HepG2 (cell line): Measurements from ENCODE around the gene MAP4K3. TPM values are rescaled to one million over a fixed set of nuclear protein-coding genes. Genes with fewer than 3 reads are reported as not detected.
A peak's percentile ranks its signal among the peaks of the same experiment; 100 is the strongest.

ENCODE experiments used
- ARID3A ChIP-seq: IDR thresholded peaks from 2 replicates; pipeline ENCODE4 v1.6.1; 2012; ENCODE audit warnings: low read depth, low read length, improper control_type of control experiment
- FOSL2 ChIP-seq: sonication (generic); formaldehyde crosslinking; IDR thresholded peaks from 2 replicates; pipeline ENCODE4 v1.4.0; 2020; ENCODE audit warnings: missing genetic modification reagents
- MAF1 ChIP-seq: sonication (generic); formaldehyde crosslinking; IDR thresholded peaks from 2 replicates; pipeline ENCODE4 v1.5.0; 2020; ENCODE audit warnings: missing genetic modification reagents, borderline replicate concordance
- TBX2 ChIP-seq: sonication (generic); formaldehyde crosslinking; IDR thresholded peaks from 2 replicates; pipeline ENCODE4 v1.5.0; 2020; ENCODE audit warnings: missing genetic modification reagents, mild to moderate bottlenecking, borderline replicate concordance
- TEAD3 ChIP-seq: optimal IDR thresholded peaks from 2 replicates; pipeline ENCODE3; 2016; ENCODE audit warnings: borderline replicate concordance
- THYN1 ChIP-seq: sonication (generic); formaldehyde crosslinking; IDR thresholded peaks from 2 replicates; pipeline ENCODE4 v1.8.1; 2023; ENCODE audit warnings: low read depth, mild to moderate bottlenecking, moderate library complexity, missing genetic modification reagents, borderline replicate concordance
- TOE1 ChIP-seq: sonication (generic); formaldehyde crosslinking; IDR thresholded peaks from 2 replicates; pipeline ENCODE4 v1.4.0; 2020; ENCODE audit warnings: mild to moderate bottlenecking, missing genetic modification reagents
- ZBTB3 ChIP-seq: sonication (generic); formaldehyde crosslinking; IDR thresholded peaks from 2 replicates; pipeline ENCODE4 v1.4.0; 2020; ENCODE audit warnings: low read depth, mild to moderate bottlenecking, moderate library complexity, missing genetic modification reagents, borderline replicate concordance
- ZMYM2 ChIP-seq: sonication (generic); formaldehyde crosslinking; IDR thresholded peaks from 2 replicates; pipeline ENCODE4 v1.8.0; 2022; ENCODE audit warnings: mild to moderate bottlenecking, missing genetic modification reagents
- ZNF20 ChIP-seq: sonication (generic); formaldehyde crosslinking; IDR thresholded peaks from 2 replicates; pipeline ENCODE4 v1.4.0; 2020; ENCODE audit warnings: mild to moderate bottlenecking, moderate library complexity, missing genetic modification reagents
- ZNF225 ChIP-seq: sonication (generic); formaldehyde crosslinking; IDR thresholded peaks from 2 replicates; pipeline ENCODE4 v1.4.0; 2020; ENCODE audit warnings: mild to moderate bottlenecking, missing genetic modification reagents
- ZNF260 ChIP-seq: sonication (generic); formaldehyde crosslinking; IDR thresholded peaks from 2 replicates; pipeline ENCODE4 v1.4.0; 2020; ENCODE audit warnings: missing genetic modification reagents, low read depth, mild to moderate bottlenecking, borderline replicate concordance
- ZNF768 ChIP-seq: sonication (generic); formaldehyde crosslinking; IDR thresholded peaks from 2 replicates; pipeline ENCODE4 v1.4.0; 2020; ENCODE audit warnings: missing genetic modification reagents
- ZNF773 ChIP-seq: sonication (generic); formaldehyde crosslinking; IDR thresholded peaks from 2 replicates; pipeline ENCODE4 v1.4.0; 2020; ENCODE audit warnings: missing genetic modification reagents, borderline replicate concordance
- polyA plus RNA-seq, 8 experiments: library from polyadenylated mRNA; depleted of rRNA in 3 of 8; stranded (reverse) in 7 of 8; unstranded in 1 of 8; fragments of >200 nt; fragmentation: Illumina TruSeq in 4 of 8; extraction: Trizol in 4 of 8; gene quantifications; 2 replicates each; pipeline versions ENCODE4 v1.2.1 to v1.2.3, GENCODE V29; 2011 to 2016; ENCODE audit warnings: low read depth in 4 of 8, missing spikeins in 1 of 8, mixed read lengths in 1 of 8; ENCODE audit not compliant: insufficient read depth in 1 of 8
- total RNA-seq, 5 experiments: library from RNA; depleted of rRNA; stranded (reverse); fragments of >200 nt; fragmentation: Illumina TruSeq; extraction: Trizol; gene quantifications; 2 replicates each; pipeline ENCODE4 v1.2.3, GENCODE V29; 2016; ENCODE audit warnings: low read depth in 1 of 5
- TF ChIP-seq, protein P1 (sequence below): sonication (generic); formaldehyde crosslinking; IDR thresholded peaks from 2 replicates; pipeline ENCODE4 v1.4.0; 2020; ENCODE audit warnings: mild to moderate bottlenecking, missing genetic modification reagents, borderline replicate concordance
- TF ChIP-seq, protein P2 (sequence below): fragments of 450-650 bp; IDR thresholded peaks from 2 replicates; pipeline ENCODE4 v1.6.1; 2017; ENCODE audit warnings: mild to moderate bottlenecking

The MAP4K3 gene
- total and polyA plus RNA-seq, 2 of the 13 experiments (the other 11 are each of a cell fraction or from before 2014, with no cell fraction given): 45.9 to 53.2 TPM

DNA sequence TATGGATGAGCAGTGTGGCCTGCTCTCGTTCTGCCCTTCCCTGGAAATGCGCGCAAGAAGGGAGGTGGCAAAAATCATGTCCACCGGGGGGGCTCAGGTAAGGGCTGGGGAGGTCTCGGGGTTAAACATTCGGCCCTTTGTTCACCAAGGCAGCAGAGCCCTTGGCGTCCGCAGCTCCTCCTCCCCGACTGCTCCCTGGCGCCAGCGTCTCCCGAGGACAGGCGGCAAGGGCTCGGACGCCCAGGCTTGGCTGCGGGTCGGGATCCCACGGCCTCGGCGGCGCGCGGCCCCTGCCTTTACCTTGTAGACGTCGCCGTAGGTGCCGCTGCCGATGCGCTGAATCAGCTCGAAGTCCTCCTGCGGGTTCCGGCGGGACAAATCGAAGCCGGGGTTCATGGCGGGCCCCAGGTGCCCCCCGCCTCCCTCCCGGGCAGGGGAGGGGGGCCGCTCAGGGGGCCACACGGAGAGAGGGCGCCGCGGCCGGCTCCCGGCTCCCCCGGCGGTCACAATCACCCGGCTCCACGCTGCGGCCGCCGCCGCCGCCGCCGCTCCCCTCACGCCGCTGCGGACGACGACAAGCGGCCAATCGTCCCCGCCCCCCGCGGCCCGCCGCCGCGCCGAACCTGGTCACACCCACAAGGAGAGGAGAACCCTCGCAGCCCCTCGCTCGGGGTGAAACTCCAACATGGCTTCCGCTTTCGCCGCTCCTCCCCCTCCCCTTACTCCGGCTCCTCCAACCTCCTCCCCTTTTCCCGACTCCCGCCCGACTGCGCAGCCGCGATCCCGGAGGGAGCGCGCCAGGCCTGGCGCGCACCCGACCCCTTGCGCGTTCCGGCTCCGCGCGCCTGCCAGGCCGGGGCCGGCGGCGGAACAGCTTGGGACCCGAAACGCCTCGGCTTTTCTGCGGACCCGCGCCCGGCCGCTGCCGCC lies at the start of gene MAP4K3 (continued):
- TF ChIP-seq THYN1 (no peak), ZNF773 (CRISPR knock-in tag) (peak; percentile 54; the same call in 1 of the 2 replicates), MAF1 (CRISPR knock-in tag) (peak; percentile 66; the same call in 1 of the 2 replicates), TBX2 (CRISPR knock-in tag) (peak; percentile 61), ZBTB3 (CRISPR knock-in tag) (no peak; the same call in none of the 2 replicates), ZNF768 (CRISPR knock-in tag) (peak; percentile 55), ZNF225 (CRISPR knock-in tag) (peak; percentile 78; the same call in 1 of the 2 replicates), TEAD3 (CRISPR knock-in tag) (no peak), ZNF260 (CRISPR knock-in tag) (no peak), ARID3A (no peak), ZMYM2 (no peak), ZNF20 (no peak), TOE1 (CRISPR knock-in tag) (no peak), FOSL2 (no peak; the same call in none of the 2 replicates)
- TF ChIP-seq, protein P1, sequence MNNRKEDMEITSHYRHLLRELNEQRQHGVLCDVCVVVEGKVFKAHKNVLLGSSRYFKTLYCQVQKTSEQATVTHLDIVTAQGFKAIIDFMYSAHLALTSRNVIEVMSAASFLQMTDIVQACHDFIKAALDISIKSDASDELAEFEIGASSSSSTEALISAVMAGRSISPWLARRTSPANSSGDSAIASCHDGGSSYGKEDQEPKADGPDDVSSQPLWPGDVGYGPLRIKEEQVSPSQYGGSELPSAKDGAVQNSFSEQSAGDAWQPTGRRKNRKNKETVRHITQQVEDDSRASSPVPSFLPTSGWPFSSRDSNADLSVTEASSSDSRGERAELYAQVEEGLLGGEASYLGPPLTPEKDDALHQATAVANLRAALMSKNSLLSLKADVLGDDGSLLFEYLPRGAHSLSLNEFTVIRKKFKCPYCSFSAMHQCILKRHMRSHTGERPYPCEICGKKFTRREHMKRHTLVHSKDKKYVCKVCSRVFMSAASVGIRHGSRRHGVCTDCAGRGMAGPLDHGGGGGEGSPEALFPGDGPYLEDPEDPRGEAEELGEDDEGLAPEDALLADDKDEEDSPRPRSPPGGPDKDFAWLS (CRISPR knock-in tag): no peak
- TF ChIP-seq, protein P2, sequence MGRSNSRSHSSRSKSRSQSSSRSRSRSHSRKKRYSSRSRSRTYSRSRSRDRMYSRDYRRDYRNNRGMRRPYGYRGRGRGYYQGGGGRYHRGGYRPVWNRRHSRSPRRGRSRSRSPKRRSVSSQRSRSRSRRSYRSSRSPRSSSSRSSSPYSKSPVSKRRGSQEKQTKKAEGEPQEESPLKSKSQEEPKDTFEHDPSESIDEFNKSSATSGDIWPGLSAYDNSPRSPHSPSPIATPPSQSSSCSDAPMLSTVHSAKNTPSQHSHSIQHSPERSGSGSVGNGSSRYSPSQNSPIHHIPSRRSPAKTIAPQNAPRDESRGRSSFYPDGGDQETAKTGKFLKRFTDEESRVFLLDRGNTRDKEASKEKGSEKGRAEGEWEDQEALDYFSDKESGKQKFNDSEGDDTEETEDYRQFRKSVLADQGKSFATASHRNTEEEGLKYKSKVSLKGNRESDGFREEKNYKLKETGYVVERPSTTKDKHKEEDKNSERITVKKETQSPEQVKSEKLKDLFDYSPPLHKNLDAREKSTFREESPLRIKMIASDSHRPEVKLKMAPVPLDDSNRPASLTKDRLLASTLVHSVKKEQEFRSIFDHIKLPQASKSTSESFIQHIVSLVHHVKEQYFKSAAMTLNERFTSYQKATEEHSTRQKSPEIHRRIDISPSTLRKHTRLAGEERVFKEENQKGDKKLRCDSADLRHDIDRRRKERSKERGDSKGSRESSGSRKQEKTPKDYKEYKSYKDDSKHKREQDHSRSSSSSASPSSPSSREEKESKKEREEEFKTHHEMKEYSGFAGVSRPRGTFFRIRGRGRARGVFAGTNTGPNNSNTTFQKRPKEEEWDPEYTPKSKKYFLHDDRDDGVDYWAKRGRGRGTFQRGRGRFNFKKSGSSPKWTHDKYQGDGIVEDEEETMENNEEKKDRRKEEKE: no peak
